ENCODE results near the gene SPECC1.

SPECC1 gene

DNA sequence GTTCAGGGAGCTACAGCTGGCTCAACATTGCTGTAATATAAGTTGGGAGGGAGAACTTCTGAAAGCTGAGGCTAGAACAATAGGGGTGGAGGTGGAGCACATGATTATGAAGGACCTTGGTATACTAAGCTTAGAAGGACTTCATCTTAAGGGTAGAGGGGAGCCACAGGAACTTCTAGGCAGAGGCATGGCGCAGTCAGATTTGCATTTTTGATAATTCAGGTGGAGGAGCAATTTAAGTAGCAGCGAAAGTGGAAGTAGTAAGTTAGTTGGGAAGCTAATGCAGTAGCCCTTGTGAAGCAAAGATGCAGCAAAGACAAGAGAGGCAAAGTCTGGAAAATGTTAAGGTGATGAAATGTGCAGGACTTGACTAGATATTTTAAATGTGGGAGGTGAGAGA is 144.1 kb downstream of the SPECC1 start:
- no peak for TF ChIP-seq CTCF (IDR thresholded peaks at IDR 0.05; ENCODE audit: low read depth, low read length)

DNA sequence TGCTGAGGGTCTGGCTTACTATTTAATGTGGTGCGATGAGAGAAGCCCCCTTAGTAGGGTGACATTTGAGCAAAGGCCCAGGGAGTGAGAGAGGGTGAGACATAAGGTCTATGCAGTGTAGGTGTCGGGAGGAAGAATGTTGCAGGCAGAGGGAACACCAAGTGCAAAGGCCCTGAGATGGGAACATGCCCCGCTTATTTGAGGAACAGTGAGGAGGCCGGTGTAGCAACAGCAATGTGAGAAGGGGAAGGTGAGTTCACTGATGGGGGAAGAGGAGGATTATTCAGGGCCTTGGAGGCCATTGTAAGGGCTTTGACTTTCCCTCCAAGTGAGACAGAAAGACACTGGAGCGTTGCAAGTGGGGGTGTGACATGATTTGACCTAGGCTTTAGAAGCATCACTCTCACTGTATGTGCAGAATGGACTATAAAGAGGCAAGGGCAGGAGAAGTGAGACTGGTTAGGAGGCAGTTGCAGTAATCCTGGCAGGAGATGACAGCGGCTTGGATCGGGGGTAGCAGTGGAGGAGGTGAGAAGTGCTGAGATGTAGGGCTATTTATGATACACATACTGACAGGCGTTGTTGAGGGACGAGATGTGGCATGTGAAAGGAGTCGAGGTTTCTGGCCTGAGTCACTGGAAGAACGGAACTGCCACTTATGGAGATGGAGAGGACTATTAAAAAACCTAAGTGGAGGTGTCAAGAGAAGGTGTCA is 145.3 kb downstream of the SPECC1 start:
- no peak for DNase-seq
- H3K4me3 ChIP-seq (ENCODE audit: low read depth, low read length) = no peak overlapping the region
- H3K9me3 ChIP-seq = no peaks in the 10 kb centered on the region
- H3K4me1 ChIP-seq = no peaks in the 10 kb centered on the region
- H3K27me3 ChIP-seq = peaks cover 15% of the 10 kb centered on the region
- no peak for TF ChIP-seq CTCF (IDR thresholded peaks at IDR 0.05; ENCODE audit: low read depth, low read length)
- no peaks in the 10 kb centered on the region for H3K36me3 ChIP-seq

More for the DNA sequence above, 144.1 kb downstream of the SPECC1 start:
- H3K9me3 ChIP-seq = no peaks in the 10 kb centered on the region
- no peak overlapping the region for H3K4me3 ChIP-seq (ENCODE audit: low read depth, low read length)
- DNase-seq = no peak
- no peaks in the 10 kb centered on the region for H3K4me1 ChIP-seq
- no peaks in the 10 kb centered on the region for H3K36me3 ChIP-seq
- H3K27me3 ChIP-seq = peaks cover 15% of the 10 kb centered on the region

GRCh38 chr17:20155258-20156195 is 146.4 kb downstream of the SPECC1 start:
- H3K4me1 ChIP-seq = no peaks in the 10 kb centered on the region
- peak; percentile 95 for DNase-seq
- H3K4me3 ChIP-seq (ENCODE audit: low read depth, low read length) = peak overlapping the region; percentile 14; the same call in 1 of the 2 replicates
- no peak for TF ChIP-seq CTCF (IDR thresholded peaks at IDR 0.05; ENCODE audit: low read depth, low read length)
- peaks cover 15% of the 10 kb centered on the region for H3K27me3 ChIP-seq
- H3K36me3 ChIP-seq = no peaks in the 10 kb centered on the region
- H3K9me3 ChIP-seq = no peaks in the 10 kb centered on the region

- H3K27me3 ChIP-seq = peaks cover 15% of the 10 kb centered on the region
- H3K9me3 ChIP-seq = no peaks in the 10 kb centered on the region
- no peak for DNase-seq
- no peaks in the 10 kb centered on the region for H3K36me3 ChIP-seq
- peak overlapping the region; percentile 14 for H3K4me3 ChIP-seq (ENCODE audit: low read depth, low read length)
- H3K4me1 ChIP-seq = no peaks in the 10 kb centered on the region
- TF ChIP-seq CTCF (IDR thresholded peaks at IDR 0.05; ENCODE audit: low read depth, low read length) = no peak
Measured at GRCh38 chr17:20156196-20157000, 147.2 kb downstream of the SPECC1 start.

DNA sequence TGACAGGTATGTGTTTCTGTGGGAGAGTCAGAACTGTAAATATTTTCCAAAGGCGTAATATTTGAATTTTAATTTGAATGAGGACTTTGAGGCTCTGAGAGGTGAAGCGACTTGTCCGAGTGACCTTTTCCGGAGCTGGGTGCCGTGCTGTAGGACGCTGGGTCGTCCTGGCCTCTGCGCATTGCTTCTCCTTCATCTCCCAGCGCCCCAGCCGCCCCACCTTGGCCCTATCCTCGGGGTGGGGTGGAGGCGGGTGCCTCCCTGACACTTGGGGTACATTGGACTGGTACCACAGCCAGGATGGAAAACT is 147.8 kb downstream of the SPECC1 start:
- Histone ChIP-seq H3K9me3 (no peaks in the 10 kb centered on the region), H3K36me3 (no peaks in the 10 kb centered on the region), H3K4me1 (no peaks in the 10 kb centered on the region), H3K4me3 (ENCODE audit: low read depth, low read length) (no peak overlapping the region), H3K27me3 (peaks cover 15% of the 10 kb centered on the region)
- no peak for TF ChIP-seq CTCF (IDR thresholded peaks at IDR 0.05; ENCODE audit: low read depth, low read length)
- no peak for DNase-seq

All from BE2C (cell line).